Ovary (tissue), 3 donors: ENCODE data around the gene SORCS2.

Experiments used
- EP300 ChIP-seq: sonication (generic); formaldehyde crosslinking; IDR thresholded peaks from one replicate; pipeline ENCODE4 v1.6.1; 2017; ENCODE audit warnings: antibody characterized with exemption
- TF ChIP-seq, protein P1 (sequence below), 3 donors: fragments of 450-650 bp in 2 of 3; fragments of 200-600 bp in 1 of 3; IDR thresholded peaks; one replicate each; pipeline versions ENCODE4 v1.5.1 to v1.8.0; 2016 to 2022; ENCODE audit warnings: antibody characterized with exemption in 3 of 3, mild to moderate bottlenecking in 1 of 3
- donor health status: DM: no; HTN: no; CAD: no.

DNA sequence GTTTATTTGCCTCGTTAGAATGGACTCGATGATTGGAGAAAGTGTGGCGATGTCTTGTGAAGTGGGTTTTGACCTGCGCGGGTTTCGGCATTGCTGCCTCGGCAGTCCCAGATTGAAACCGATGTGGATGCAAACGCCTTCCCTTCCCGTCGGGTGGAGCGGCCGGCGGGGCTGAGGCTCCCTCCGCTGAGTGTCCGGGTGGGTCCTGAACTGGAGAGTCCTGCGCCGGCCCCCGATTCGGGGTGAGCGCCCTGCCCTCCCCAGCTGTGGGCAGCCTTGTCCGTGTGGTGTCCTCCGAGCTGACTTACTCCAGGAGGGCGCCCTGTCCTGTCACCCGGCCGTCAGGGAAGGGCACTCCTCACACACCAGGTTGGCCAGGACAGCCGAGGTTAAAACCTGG, 317.7 kb downstream of the SORCS2 start:
- TF ChIP-seq, protein P1, sequence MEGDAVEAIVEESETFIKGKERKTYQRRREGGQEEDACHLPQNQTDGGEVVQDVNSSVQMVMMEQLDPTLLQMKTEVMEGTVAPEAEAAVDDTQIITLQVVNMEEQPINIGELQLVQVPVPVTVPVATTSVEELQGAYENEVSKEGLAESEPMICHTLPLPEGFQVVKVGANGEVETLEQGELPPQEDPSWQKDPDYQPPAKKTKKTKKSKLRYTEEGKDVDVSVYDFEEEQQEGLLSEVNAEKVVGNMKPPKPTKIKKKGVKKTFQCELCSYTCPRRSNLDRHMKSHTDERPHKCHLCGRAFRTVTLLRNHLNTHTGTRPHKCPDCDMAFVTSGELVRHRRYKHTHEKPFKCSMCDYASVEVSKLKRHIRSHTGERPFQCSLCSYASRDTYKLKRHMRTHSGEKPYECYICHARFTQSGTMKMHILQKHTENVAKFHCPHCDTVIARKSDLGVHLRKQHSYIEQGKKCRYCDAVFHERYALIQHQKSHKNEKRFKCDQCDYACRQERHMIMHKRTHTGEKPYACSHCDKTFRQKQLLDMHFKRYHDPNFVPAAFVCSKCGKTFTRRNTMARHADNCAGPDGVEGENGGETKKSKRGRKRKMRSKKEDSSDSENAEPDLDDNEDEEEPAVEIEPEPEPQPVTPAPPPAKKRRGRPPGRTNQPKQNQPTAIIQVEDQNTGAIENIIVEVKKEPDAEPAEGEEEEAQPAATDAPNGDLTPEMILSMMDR (IDR thresholded peaks at IDR 0.05), result no peak
- TF ChIP-seq EP300, result no peak
